Measurements from ENCODE around the gene SH3BP5L.

The SH3BP5L gene

DNA sequence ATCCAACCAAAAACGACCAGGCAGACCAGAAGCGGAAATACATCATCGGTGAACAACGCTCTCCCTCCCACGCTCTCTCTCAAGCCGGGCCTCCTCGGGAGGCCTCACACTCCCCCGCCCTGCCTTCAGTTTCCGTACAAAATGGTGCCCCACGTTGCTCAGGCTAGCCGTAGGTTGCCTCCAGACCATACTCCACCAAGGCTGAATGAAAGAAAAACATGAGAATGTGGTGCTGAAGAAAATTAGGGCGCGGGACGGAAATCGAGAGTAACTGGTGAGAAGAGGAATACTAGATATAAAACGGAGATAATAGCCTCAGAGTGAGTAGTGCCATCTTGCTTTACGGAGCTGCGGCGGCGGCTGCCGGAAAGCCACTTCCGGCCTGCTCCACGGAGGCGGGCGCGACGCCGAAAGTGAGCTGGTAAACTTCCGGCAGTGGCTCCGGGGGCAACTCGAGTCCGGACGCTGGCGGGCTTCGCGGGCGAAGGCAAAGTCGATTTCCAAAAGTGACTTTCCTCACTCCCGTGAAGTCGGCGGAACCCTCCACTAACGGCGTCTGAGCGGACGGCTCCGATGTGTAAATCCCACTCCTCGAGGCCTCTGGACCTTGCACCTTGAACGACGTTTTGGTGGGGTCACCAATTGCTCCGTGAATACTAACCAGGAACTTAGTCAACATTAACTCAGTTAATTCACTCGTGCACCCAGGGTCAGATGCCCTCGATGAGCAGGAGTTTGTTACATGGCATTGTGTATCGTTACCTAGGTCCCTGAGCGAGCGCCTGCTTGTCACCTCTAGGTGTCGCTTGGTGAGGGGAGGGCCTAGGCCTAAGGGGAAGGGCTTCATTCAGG, at the start of gene SH3BP5L:
SH3BP5L (minus strand) TSS at position 7 of the 852 bp plus-strand sequence. CDS start 980 bp downstream, outside the sequence.
- DNase-seq (ENCODE audit: low spot score): peak; percentile 99

GRCh38 chr1:248873993-248874533, 48.3 kb upstream of the SH3BP5L start:
- DNase-seq (ENCODE audit: low spot score): peak; percentile 87

GRCh38 chr1:248873409-248873992, 47.8 kb upstream of the SH3BP5L start:
- DNase-seq (ENCODE audit: low spot score): peak; percentile 96

DNA sequence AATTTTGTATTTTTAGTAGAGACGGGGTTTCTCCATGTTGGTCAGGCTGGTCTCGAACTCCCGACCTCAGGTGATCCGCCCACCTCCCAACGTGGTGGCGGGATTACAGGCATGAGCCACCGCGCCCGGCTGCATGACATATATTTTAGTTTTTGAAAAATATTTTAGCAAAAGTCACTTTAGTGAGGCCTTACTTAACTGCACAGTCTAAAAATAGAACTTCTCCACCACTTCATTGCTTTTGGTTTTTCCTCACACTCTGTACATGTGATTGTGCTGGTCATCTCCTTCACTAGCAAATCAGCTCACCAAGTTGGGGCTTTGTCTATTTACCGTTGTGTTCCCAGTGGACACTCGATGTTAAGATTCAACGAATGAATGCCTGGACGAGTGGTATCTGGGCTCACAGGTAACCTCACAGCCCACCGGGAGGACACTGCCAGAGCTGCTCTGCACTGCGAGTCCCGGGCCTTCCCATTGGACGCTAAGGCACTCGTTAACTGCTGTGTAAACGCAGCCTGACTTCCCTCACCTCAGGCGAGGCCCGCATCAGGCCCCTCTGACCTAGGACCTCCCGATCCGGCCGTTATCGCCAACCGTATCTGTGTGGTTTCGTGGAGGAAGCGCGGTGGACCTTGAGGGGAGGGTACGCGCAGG, 47.2 kb upstream of the SH3BP5L start:
- peak; percentile 34 for DNase-seq (ENCODE audit: low spot score)

DNA sequence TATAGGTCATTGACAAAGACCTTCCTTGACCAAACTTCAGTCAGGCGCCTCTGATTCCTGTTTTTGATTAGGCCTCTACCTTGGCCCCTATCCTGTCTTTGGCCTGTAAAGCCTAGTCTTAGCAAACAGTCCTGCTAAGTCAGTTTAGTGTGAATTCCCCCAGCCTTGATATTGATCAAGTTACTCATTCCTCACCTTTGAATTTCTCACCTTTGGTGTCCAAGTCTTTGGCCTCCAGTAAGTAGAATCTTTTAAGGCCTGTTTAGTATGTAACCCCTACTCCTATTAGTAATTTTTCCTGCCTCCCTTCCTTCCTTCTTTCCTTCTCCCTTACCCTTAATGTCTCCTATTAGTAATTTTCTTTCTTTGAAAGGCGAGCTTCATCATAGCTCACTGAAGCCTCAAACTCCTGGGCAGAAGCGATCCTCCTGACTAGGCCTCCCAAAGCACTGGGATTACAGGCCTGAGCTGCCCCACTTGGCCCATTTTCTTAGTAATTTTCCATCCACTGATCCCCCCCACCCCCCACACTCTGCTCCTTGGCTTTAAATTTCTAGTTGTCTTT, 46.2 kb upstream of the SH3BP5L start:
- no peak for DNase-seq (ENCODE audit: low spot score)

DNA sequence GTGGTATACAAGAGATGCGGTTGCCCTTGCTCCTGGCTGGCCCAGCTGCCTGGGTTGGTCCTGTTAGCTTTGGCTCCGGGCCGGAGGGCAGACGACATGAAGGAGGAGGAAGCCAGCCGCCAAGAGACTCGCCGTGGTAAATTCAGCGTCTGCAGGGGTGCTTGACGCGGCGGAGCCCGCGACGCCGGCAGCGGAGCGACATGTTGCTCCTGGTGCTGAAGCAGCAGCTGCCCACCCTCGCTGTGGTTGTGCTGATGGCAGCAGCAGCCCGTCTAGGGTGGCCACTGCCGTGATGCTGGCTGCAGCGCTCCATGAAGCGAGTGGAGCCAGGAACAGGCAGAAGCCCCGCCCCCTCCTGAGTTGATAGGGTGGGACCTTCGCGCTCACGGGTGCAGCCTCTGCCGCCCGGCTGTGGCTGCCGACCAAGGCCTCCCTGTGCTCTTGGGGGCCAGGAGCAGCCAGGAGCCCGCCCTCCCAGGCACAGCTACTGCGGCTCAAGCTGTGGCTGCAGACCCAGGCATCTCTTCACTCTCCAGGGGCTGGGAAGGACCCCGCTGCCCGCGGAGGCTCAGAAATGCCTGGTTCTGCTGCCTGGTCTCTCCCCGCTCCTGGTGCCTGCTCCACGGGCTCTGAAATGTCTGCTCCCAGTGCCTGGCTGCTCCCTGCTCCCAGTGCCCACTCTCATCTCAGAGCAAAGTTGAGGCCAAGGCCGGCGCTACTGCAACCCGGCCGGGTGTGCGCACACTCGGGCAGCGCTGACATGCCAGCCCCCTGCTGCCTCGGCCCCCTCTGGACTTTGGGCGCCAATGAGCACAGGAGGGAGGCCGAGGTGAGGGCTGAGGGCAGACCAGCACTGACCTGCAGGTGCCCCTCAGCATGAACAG, 37.5 kb upstream of the SH3BP5L start:
- DNase-seq (ENCODE audit: low spot score): peak; percentile 76

- DNase-seq (ENCODE audit: low spot score): no peak
Measured at GRCh38 chr1:248862695-248862997, 36.9 kb upstream of the SH3BP5L start.

DNA sequence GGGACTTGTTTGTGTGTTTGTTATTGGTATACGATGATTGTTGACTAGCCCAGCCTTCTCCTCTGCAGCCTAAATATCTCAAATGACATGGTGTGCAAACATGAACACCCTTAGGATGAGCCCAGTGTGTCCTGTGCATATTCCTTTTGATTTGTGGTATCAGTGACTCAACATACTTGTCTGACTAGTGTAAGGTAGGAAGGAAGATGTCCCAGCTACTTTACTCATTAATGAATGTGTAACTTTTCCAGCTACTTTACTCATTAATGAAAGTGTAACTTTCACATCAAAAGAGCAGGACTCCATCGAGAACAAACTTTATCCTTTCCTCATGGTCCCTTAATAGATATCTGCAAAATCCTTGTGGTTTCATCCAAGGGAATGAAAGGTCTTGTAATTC, 35.9 kb upstream of the SH3BP5L start:
- no peak for DNase-seq (ENCODE audit: low spot score)

GRCh38 chr1:248860007-248860406, 34.3 kb upstream of the SH3BP5L start:
- DNase-seq (ENCODE audit: low spot score): no peak

- DNase-seq (ENCODE audit: low spot score): peak; percentile 97
Measured at GRCh38 chr1:248858891-248859889, 33.5 kb upstream of the SH3BP5L start, which contains the start of gene ZNF692. Gene ZNF692 (minus strand): TSS chr1:248859085. CDS start chr1:248858309, 776 bp downstream.

GRCh38 chr1:248858096-248858890, 32.6 kb upstream of the SH3BP5L start:
- DNase-seq (ENCODE audit: low spot score): peak; percentile 35

DNA sequence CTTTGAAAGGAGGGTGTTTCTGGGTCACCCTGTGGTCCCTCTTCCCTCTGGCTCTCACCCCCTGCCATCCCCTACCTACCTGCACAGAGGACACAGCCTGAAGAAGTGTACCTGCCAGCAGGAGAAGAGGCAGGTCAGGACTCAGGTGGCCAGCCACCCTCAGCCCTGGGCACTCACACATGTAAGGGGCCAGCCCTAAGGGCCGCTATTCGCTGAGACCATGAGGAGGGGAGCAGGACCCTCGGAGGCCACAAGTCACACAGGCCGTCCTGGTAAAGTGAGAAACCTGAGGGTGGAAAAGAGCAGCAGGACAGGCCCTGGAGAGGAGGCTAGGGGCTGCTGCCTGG, 32.0 kb upstream of the SH3BP5L start:
- DNase-seq (ENCODE audit: low spot score): no peak

- no peak for DNase-seq (ENCODE audit: low spot score)
Measured at GRCh38 chr1:248857201-248857600, 31.5 kb upstream of the SH3BP5L start.

DNA sequence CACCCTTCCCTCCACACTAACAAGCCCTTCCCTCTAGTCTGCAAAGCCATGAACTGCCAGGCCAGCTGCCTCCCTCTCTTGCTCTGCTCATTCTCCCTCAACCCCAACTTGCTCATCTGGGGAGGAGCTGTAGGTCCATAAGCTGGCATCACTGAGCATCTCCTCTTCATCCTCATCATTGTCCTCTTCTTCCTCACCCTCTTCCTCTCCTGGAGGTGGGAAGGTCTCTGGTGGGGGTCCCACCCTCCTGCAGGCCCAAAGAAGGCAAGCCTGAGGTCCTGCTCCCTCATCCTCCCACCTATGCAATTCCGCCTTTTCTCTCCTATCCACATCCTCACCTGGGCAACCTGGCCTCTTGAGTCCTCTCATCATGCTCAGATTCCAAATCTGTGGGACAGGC, 30.5 kb upstream of the SH3BP5L start:
- DNase-seq (ENCODE audit: low spot score): no peak

GRCh38 chr1:248855580-248855979, 29.9 kb upstream of the SH3BP5L start:
- no peak for DNase-seq (ENCODE audit: low spot score)

GRCh38 chr1:248853663-248854375, 28.1 kb upstream of the SH3BP5L start:
- DNase-seq (ENCODE audit: low spot score): no peak

- no peak for DNase-seq (ENCODE audit: low spot score)
Measured at GRCh38 chr1:248852481-248853405, 27.0 kb upstream of the SH3BP5L start.

- DNase-seq (ENCODE audit: low spot score): no peak
Measured at GRCh38 chr1:248851390-248851789, 25.7 kb upstream of the SH3BP5L start.
